Neural crest cell (in vitro differentiated cells): ENCODE measurements around the gene TSPAN18. TPM values are rescaled to one million over a fixed set of nuclear protein-coding genes. Genes with fewer than 3 reads are reported as not detected.

Source experiments
- DNase-seq: peaks from one replicate; pipeline ENCODE4 v3.0.0; 2021; ENCODE audit warnings: low read depth, mixed read lengths, low spot score
- H3K27ac Mint-ChIP-seq: one replicate; pipeline ENCODE4 v1.8.0; 2021; ENCODE audit warnings: mild to moderate bottlenecking, mixed read lengths; ENCODE audit not compliant: unreplicated experiment
- H3K27me3 Mint-ChIP-seq: 2 replicates; pipeline ENCODE4 v1.8.0; 2021; ENCODE audit warnings: low read depth, mild to moderate bottlenecking, mixed read lengths
- H3K36me3 Mint-ChIP-seq: 2 replicates; pipeline ENCODE4 v1.8.0; 2021; ENCODE audit warnings: low read depth, mild to moderate bottlenecking, mixed read lengths
- H3K4me1 Mint-ChIP-seq: 2 replicates; pipeline ENCODE4 v1.8.0; 2021; ENCODE audit warnings: mixed read lengths
- H3K4me3 Mint-ChIP-seq: one replicate; pipeline ENCODE4 v1.8.0; 2021; ENCODE audit warnings: mild to moderate bottlenecking, mixed read lengths
- H3K9me3 Mint-ChIP-seq: 2 replicates; pipeline ENCODE4 v1.8.0; 2021; ENCODE audit warnings: mixed read lengths
- CTCF ChIP-seq: fragments of 200-600 bp; sonication (generic); conservative IDR thresholded peaks from 2 replicates; pipeline ENCODE4 v1.5.0; 2021; ENCODE audit warnings: antibody characterized with exemption, mild to moderate bottlenecking
- total RNA-seq: library from RNA; stranded (reverse); gene quantifications from 2 replicates; pipeline ENCODE4 v1.2.1, GENCODE V29; 2021

Gene TSPAN18
- total RNA-seq, 1 donor from 2014 or later, result 125 TPM

GRCh38 chr11:44960200-44960845 lies 233.6 kb downstream of the TSPAN18 start:
- no peak overlapping the region for H3K4me3 Mint-ChIP-seq
- TF ChIP-seq CTCF, result no peak
- H3K36me3 Mint-ChIP-seq, result no peaks in the 10 kb centered on the region
- peaks cover 82% of the 10 kb centered on the region for H3K4me1 Mint-ChIP-seq
- H3K27ac Mint-ChIP-seq, result no peak overlapping the region
- H3K9me3 Mint-ChIP-seq, result no peaks in the 10 kb centered on the region
- peaks cover 35% of the 10 kb centered on the region for H3K27me3 Mint-ChIP-seq
- no peak for DNase-seq

- H3K27ac Mint-ChIP-seq, result no peak overlapping the region
- H3K4me3 Mint-ChIP-seq, result no peak overlapping the region
Measured at GRCh38 chr11:44962464-44962863, 235.7 kb downstream of the TSPAN18 start.

GRCh38 chr11:44963136-44963535 lies 236.4 kb downstream of the TSPAN18 start:
- H3K9me3 Mint-ChIP-seq, result no peaks in the 10 kb centered on the region
- peak overlapping the region; percentile 71 for H3K27ac Mint-ChIP-seq
- TF ChIP-seq CTCF, result no peak
- peaks cover 70% of the 10 kb centered on the region for H3K4me1 Mint-ChIP-seq
- peaks cover 15% of the 10 kb centered on the region for H3K27me3 Mint-ChIP-seq
- DNase-seq, result no peak
- H3K36me3 Mint-ChIP-seq, result no peaks in the 10 kb centered on the region
- peak overlapping the region; percentile 54 for H3K4me3 Mint-ChIP-seq

More at GRCh38 chr11:44962464-44962863, 235.7 kb downstream of the TSPAN18 start:
- Mint-ChIP-seq H3K27me3 (peaks cover 22% of the 10 kb centered on the region), H3K9me3 (no peaks in the 10 kb centered on the region), H3K36me3 (no peaks in the 10 kb centered on the region), H3K4me1 (peaks cover 76% of the 10 kb centered on the region)
- no peak for DNase-seq
- no peak for TF ChIP-seq CTCF

GRCh38 chr11:44963948-44964347 lies 237.2 kb downstream of the TSPAN18 start:
- Mint-ChIP-seq H3K36me3 (no peaks in the 10 kb centered on the region), H3K27ac (peak overlapping the region; percentile 53), H3K27me3 (peaks cover 9% of the 10 kb centered on the region), H3K4me1 (peaks cover 67% of the 10 kb centered on the region), H3K4me3 (no peak overlapping the region), H3K9me3 (no peaks in the 10 kb centered on the region)
- no peak for DNase-seq
- no peak for TF ChIP-seq CTCF

- TF ChIP-seq CTCF, result no peak
- H3K4me1 Mint-ChIP-seq, result peaks cover 64% of the 10 kb centered on the region
- no peak for DNase-seq
- H3K9me3 Mint-ChIP-seq, result no peaks in the 10 kb centered on the region
- no peak overlapping the region for H3K27ac Mint-ChIP-seq
- no peak overlapping the region for H3K4me3 Mint-ChIP-seq
- H3K36me3 Mint-ChIP-seq, result no peaks in the 10 kb centered on the region
- H3K27me3 Mint-ChIP-seq, result peaks cover 3% of the 10 kb centered on the region
Measured at GRCh38 chr11:44964526-44965209, 237.9 kb downstream of the TSPAN18 start.
